Dermis microvascular lymphatic vessel endothelial cell (primary cell): Measurements from ENCODE around the gene FAM53B. TPM values are rescaled to one million over a fixed set of nuclear protein-coding genes. Genes with fewer than 3 reads are reported as not detected.

Experiments
- DNase-seq, 2 donors: peaks; one replicate each; pipeline versions ENCODE4 v3.0.0 to v3.0.0-alpha.2; 2010; ENCODE audit warnings: low read depth in 2 of 2
- total RNA-seq: library from RNA; depleted of rRNA; stranded (reverse); fragments of >200 nt; gene quantifications from 2 replicates; pipeline ENCODE4 v1.2.1, GENCODE V29; 2014

FAM53B gene
- total RNA-seq, 1 donor from 2014 or later: 14.9 TPM

DNA sequence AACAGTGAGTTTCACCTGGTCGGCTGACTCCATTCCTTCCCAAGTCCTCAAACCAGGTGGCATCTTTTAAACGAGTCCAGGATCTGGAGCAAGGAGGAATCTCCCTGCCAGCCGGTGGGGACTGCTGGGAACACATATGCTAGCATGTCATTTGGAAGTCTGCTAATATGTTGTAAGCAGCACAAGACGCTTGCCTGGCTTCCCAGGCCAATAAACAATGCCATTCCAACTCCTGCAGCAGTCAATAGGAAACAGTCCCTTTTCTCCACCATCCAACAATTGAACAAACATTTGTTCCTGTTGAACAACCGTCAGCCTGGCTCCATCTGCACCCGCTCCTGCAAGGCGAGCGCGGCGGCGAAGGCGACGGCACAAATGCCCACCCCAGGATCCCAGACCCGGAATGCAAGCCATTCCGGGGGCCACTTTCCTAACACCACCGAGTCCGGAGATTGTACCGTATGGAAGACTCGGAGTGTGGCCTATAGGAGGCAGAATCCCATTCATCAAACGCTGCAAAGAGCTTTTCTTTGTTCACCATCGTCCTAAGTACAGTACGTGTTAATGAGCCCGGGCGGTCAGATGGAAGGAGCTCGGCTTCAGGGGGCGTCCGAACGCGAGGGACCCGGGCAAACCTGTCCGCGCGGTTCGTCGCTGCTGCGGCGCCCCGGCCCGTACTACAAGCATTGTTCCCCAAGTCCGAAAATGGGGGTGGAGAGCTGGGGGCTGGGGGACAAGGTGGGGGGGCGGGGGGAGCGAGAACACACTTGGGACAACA lies 1.6 kb downstream of the FAM53B start:
- peak in 1 of 2 donors; percentile 74 for DNase-seq

DNA sequence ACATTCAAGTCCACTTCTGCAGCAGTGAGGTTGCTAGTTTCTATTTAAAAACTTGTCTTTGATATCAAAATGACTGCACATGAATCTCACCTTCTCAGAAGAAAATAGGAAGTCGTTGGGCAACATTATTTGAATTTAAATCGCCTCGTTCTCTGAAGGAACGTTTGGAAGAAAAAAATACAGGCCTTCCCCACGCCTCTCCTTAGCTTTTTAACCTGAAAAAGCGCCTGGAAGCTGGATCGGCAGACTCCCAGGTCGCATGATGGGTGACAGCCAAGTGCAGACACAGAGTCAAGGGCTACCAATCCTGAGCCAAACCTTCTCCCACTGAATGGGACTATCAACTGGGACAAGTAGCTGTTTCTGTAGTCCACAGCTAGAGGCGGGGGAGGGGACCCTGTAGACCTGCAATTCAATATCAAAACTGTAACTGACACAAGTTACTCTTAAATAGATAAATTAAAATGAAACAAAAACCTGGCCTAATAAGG lies 2.2 kb downstream of the FAM53B start:
- no peak for DNase-seq

DNA sequence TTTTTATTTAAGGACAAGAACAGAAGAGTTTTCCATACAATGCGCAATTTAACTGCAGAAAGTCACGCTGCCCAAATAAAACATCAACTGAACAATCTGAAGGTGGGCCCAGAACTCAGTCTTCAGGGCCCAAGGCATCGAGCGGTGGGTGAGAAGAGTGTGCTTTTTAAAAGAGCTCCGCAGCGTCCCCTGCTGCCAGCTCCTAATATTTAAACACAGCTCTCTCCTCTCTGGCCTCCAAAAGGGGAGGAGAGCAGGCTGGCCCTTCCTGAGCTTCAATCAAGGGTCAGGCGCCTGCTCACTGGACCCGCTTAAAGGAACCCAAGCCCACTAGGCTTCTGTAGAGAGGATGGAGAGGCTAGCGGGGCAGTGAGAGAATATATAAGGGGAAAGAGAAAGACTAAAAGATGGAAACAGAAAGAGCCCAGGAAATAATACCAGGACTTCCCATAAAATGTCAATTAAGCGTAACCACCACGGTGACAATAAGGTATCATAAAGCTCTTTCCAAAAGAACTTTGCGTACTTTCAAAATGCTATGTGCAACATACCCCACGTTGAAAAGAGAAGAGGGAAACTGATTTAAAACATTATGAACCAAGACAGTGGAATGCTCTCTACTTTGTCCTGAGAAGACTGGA lies 2.8 kb downstream of the FAM53B start:
- peak; percentile 49 to 80 for DNase-seq

DNA sequence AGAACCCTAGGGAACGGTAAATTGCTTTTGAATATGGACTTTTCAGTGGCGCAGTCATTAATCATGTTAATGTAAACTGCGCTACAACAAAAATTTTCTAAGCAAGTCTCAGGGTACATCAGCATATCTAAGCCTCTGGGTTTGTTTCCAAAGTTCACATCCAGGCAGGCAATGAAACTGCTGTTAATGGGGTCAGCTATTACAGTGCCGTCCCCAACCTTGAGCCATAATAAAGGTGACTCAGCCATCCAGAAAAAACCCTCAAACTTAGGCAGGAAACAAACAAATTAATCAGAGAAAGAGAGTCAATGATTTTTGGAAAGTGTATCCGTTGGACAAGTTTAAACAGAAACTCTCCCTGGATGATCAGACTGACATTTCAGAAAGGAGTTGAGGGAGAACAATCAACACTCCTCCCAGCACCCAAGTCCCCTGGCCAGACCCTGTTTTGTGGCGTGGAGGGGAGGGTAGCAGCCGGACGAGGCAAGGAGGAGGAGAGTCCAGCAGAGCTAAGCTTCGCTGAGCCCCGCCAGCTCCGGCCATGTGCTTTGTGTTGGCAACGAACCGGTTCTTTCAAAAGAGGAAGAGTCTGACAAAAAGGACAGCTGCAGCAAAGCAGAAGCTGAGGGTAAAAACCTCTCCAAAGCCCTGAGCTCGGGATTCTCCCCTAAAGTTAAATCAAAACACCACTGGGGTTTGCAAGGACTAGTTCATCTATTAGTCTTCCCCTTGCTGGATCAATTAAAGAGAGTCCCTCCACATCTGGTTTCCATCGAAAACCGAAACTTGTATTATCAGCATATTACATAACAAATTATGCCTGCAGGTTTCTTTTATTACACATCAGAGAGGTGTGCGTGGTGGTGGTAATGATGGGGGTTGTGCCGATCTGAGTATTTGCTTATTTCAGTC lies 3.6 kb downstream of the FAM53B start:
- DNase-seq: peak in 1 of 2 donors; percentile 70

DNA sequence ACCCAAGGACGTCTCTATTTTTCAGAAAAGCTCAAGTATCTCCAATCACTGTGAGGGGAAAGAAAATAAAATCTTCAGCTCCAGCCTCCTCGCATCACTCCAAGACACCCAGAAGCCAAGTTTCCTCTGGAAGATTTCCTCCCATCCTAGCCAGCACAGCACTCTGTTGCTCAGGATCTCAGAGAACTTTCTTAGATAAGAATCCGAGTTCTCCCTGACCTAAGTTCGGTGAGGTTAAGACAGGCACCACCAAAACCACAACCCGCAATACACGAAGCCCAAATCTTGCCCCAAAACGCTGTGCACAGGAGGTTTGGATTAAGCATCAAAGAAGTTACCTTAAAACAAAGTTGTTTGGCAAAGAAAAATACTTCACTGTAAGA lies 4.2 kb downstream of the FAM53B start:
- no peak for DNase-seq

DNA sequence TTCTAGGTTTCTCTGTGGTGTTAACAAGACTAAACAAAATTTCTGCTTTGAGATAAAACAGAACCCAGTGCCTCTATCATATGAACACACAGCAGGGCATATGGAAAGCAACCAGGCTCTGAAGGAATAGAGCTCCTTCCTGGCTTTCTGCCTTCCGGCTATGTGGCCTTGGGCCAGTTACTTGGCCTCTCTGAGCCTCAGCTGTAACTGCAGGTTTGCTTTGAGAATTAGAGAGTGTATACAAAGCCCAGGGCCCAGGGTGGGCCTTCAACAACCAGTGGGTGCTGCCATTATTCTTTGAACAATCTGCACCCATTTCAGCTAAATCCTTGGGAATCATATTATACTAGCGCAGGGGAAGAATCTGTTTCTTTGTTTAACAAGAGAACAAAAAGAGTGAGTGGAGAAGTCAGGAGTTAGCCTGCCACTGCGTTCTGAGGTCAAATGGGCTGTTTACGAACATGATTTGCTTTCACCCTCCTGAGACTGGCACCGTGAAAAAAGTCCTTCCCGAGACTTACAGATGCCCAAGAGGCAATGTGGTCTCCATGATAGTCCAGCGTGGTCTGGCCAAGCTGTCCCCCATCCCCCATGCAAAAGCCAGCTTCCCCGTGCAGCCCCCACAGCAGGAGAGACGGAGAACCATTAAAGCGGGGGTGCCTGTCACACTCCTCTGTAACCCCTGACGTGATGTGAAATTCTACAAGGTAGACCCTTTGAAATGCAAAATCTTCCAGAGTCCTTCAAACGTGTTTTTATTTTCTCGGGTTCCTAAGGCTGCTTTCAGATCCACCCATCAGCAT lies 4.9 kb downstream of the FAM53B start:
- no peak for DNase-seq

DNA sequence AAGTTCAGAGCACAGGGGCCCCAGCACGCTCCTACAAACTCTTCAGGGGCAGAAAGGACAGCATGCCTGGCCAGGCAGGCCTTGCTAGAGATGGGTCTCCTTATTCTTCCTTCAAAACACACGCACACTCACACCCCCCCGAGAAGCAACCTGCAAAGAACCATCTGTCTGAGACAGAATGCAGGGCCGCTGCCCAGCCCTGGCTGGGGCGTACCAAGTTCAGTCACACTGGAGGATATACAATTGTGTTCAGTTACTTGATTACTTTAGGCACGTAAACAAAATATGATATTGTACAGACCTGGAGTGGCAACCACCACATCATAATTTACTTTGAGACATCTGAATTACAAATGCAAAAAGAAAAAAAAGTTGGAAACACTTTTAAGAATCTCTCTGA lies 5.7 kb downstream of the FAM53B start:
- no peak for DNase-seq

DNA sequence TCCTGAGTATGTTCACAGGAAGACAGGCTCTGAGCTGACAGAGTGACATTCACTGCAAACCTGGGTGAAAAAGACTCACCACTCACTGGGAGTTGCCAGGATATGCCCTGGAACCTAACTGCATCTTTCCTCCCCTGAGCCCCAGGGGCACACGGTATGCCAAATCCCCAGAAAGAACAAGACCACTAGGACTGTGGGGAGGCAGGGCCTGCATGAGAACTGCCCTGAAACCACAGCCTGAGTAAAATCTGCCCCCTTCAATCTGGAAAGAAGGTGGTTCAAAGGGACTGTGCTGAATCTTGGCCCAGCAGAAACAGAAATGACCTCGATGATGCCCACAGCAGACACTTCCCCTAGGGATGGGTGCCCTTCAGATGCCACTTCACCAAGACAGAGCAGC lies 6.5 kb downstream of the FAM53B start:
- DNase-seq: no peak

DNA sequence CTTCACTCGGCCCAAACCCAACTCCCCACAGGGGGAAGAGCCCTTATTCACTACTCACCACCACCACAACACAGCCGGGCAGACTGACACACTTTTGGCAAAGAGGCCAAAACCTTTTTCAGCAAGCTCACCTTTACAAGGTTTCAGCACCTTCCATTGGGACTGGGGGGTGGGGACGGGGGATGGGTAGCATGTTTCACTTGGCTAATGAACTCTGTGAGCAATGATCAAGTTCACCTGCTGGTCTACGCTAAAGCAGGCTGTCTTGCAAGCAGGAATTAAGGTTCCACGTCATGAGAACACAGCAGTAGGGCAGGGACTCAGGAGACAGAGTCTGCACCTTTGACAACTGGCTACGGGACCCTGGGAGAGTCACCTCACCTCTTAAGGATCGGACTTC lies 7.0 kb downstream of the FAM53B start:
- DNase-seq: no peak

DNA sequence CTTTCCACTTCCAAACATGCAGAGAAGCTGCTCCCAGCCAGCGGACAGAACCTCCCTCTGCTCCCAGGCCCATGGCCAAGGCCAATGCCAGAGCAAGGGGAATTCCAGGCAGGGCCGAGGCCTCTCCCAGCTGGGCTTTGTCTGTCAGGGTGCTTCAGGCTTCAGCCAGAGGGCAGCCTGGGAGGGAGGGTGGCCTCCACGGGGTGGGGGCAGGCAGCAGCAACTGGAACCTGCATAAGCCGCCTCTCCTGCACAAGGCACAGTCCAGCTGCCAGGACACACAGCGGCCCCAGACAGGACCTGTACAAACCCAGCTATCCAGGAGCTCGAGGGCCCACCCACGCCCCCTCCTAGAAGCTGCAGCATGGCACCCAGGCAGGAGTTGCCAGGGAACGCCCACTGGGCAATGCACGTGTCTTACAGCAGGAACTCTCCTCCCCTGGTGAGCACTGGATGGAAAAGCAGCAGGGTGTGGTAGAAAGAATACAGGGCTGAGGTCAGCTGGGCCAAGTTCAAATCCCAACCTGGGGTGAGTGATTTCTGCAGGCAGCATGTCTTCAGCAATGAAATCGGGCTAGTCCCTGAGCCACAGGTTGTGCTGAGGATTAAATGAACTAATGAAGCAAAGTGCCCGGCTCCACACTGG lies 7.6 kb downstream of the FAM53B start:
- peak in 1 of 2 donors; percentile 47 for DNase-seq

DNA sequence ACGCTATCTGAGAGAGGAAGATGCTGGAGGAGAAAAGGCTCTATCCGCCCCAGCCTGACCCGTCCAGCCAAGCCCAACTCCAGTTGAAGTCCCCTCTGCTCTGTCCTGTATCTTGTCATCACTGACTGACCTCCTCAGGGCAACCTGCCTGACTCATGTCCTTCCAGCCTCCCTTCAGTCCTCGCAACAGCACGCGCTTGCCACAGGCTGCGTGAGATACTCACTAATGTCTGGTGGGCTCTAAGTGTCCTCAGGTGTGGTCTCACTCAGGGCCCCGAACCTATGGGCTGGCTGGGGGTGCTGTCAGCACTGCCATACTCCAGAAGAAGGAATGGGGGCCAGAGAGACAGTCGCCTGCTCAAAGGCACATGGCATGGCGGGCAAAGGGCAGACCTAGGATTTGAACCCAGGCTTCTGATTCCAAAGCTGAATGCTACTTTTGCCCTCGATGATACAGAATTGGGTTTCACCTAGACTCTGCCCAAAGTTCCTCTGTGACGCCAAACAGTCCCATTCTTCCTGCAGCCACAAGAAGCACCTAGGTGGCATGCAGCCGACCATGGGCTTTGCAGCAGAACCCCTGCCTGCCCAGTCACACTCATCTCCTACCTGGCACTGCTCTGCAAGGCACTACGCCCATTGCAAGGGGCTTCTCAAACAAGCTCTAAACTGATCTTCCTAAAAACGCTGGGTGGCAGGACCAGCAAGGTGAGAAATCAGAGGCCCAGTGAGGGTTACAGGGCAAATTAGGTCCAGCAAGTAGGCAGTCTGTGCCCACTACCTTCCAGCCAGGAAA lies 8.5 kb downstream of the FAM53B start:
- no peak for DNase-seq

DNA sequence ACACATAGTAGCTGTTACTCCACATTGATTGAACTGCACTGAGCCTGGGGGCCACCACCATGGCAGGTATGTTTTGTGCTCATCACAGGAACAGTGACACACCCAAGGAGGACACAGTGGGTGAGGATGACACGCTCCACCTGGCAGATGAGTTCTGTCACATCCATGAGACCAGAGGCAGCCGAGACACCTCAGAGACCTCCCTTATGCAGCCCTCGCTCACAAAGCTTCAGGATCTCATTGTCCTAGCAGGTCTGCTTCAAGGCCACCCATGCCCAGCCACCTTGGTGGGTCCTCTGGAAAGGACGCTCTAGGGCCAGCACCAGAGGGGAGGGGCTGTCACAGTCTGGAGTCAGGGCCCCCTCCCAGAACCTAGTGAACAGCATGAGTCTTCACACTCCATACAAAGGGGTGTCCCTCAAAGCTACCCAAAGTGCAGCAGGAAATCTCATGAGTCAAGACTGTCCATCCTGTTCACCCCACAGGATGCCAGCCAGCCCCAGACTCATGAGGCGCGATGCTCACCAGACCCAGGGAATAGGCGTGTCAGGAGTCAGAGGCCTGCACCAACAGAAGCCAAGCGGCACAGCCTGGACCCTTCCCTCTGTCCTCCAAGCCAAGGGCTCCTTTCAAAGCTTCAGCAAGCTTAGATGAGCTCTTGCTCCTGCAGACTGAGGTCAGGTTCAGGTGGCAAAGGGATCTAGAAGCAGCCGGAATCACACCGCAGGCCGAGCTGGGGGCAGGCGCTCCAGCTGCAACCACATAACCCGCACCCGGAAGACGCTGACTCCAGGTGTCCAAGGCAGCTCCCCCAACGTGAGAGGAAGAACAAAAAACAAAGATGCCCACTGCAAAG lies 9.6 kb downstream of the FAM53B start:
- no peak for DNase-seq

DNA sequence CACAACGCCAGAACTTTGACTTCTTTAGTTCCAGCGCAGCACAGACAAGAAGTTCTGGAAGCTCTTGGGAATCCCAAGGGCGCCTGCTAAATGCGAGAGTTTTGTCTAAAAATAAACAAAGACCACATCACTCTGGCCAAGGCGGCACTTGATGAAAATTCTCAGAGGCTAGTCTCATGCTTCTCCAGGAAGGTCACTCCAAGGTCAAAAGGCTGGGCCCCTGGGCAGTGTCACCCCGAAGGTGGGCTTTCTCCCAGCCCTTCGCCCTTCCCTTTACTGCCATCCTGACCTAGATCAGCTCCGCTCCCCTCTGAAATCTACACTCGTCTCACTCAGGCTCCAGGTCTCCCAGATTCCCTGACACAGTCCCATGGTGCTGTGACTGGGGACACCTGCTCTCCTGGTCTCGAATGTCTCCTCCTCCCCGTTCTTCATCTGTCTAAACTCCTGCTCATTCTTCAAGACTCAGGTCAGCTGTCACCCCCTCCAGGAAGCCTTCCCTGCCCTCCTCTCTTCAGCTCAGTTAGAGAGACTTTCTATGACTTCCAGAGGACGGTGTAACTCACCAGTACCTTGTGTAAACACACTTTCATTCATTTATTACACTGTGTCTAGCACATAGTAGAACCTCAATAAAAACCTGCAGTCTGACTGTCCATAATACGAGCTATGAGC lies 10.5 kb downstream of the FAM53B start:
- DNase-seq: no peak

DNA sequence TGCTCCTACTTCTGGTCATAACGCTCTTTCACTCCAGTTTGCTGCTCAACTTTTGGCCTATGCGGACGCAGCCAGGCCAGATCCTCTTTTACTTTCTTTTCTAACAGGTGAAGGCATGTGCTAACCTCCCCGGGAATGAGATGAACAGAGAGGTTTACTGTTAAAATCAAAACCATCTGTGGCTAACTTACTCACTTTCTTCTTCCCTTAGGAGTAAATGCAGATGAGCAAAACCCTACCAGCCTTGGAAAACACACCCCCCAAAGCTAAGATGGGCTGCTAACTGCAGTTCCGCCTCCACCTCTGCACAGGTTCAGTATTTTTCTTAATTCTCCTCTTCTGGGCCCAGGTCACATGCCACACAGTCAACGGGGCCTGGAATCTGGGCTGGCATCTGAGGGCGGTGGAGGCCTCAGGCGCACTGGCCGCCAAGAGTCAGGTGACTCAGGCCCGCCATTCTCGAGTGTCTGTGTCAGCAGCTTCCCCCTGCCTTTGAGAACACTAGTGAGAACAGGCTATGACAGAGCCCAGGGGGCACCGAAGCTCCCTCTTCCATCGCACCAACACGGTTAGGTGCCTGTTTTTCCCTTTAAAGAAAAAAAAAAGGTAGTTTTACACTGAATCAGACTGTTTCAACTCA lies 11.1 kb downstream of the FAM53B start:
- DNase-seq: no peak

DNA sequence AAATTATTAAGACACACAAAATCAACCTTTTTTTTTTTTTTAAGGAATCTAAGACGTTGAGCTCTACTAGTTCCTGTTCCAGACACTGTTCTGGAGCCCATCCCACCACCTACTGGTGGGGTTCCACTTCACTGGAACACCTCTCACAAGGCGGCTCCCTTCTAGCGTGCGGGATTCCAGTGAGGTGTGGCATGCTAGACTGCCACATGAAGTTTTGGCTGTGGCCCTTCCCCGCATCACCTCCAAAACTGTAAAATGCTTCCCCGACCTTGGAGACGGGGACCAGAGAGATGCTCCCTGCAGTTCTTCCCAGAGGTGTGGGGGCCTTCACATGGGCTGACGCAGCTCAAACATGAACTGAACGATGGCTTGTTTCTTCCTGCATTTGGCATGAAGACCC lies 12.6 kb downstream of the FAM53B start:
- no peak for DNase-seq

DNA sequence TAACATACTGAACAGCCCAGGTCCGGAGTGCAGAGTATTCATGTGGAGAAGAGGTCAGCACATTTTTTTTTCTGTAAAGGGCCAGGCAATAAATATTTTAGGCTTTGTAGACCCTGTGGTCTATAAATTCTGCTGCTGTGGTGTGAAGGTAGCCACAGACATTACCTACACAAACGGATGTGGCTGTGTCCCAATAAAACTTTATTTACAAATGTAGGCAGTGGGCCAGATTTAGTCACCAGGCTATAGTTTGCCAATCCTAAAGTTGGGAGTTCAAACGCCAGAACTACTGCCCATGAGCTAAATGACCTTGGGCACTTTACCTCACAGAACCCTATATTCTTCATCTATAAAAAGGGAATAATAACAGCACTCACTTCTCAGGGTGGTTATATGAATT lies 13.4 kb downstream of the FAM53B start:
- DNase-seq: no peak

DNA sequence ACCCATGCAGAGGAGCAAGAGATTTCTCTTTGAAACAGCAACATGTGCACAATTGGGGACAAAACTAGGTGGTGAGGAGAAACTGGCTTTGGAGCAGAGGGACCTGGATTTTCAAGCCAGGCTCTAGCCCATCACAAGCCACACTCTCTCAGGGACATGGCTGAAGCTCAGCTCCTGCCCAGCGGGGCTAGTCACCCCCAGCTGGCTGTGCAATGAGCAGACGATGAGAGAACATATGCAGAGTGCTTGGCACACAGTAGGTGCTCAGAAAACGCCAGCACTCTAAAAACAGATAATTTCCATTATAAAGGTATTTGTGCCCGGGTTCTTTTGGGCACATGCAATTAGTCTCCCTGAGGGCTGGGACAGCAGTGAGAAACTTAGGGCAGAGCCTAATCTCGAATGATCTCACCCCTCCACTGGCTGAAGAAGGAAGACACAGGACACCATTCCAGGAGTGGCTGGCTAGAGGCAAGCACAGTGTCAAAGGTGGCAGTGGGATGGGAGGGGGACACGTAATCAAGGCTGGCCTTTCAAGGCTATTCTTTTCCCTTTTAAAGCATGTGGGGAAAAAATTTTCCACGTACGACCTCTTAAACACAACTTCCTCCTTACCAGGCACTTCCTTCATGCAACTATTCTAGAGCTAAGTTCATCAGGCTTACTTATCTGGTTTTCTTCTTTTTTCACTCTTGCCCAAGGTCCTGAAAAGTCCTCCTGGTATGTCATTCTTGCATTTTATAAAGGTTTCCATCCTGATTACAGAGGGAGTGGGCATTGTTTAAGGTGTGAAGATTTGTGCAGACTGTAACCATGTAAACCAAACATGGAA lies 15.1 kb downstream of the FAM53B start:
- peak in 1 of 2 donors; percentile 23 for DNase-seq
